ENCODE data around the gene MLEC. TPM values are rescaled to one million over a fixed set of nuclear protein-coding genes. Genes with fewer than 3 reads are reported as not detected.
A peak's percentile ranks its signal among the peaks of the same experiment; 100 is the strongest.
"Not testable (repeated sequence)": the region's sequence is repeated elsewhere in the genome, so short reads cannot be mapped to it uniquely, and the experiment has no call there.

Gene MLEC
- polyA plus RNA-seq, 3 donors from 2014 or later, result 77.7 to 109 (median 81.6) TPM

DNA sequence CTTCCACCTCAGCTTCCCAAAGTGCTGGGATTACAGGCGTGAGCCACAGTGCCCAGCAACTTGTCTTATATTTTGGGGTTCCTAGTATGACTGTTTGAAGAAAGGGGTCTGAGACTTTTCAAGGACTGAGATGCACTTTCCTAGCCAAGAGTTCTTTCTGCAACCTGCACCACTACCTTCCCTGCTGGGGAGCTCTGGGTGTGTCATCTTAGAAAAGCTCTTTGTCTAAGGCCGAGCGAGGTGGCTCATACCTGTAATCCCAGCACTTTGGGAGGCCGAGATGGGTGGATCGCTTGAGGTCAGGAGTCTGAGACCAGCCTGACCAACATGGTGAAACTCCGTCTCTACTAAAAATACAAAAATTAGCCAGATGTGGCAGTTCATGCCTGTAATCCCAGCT is 16.7 kb upstream of the MLEC start:
- not testable (repeated sequence) for H3K36me3 Mint-ChIP-seq; H3K27me3 Mint-ChIP-seq (ENCODE audit: low read depth in 3 of 3); H3K4me1 Mint-ChIP-seq; H3K4me3 Mint-ChIP-seq; H3K9me3 Mint-ChIP-seq; DNase-seq; H3K27ac Mint-ChIP-seq

DNA sequence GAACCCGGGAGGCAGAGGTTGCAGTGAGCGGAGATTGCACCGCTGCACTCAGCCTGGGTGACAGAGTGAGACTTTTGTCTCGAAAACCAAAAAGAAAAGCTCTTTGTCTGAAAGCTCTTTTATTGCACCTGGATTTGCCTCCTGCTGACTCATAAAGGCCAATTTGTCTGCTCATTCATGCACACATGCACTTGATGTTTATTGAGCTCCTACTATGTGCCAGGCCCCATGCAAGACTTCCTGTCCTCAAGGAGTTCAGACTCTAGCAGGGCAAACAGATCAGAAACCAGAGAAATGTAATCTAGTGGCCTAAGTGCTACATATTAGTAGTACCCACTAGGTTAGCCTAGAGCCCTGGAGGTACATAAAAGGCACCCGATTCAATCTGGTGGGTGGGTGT is 16.3 kb upstream of the MLEC start:
- H3K27me3 Mint-ChIP-seq (ENCODE audit: low read depth in 3 of 3), result peaks cover under 1 to 11% (median 4%) of the 10 kb centered on the region in 3 donors
- H3K9me3 Mint-ChIP-seq, result no peaks in the 10 kb centered on the region
- H3K36me3 Mint-ChIP-seq, result no peaks in the 10 kb centered on the region
- no peak for DNase-seq
- H3K4me3 Mint-ChIP-seq, result no peak overlapping the region
- H3K27ac Mint-ChIP-seq, result no peak overlapping the region
- H3K4me1 Mint-ChIP-seq, result no peaks in the 10 kb centered on the region

DNA sequence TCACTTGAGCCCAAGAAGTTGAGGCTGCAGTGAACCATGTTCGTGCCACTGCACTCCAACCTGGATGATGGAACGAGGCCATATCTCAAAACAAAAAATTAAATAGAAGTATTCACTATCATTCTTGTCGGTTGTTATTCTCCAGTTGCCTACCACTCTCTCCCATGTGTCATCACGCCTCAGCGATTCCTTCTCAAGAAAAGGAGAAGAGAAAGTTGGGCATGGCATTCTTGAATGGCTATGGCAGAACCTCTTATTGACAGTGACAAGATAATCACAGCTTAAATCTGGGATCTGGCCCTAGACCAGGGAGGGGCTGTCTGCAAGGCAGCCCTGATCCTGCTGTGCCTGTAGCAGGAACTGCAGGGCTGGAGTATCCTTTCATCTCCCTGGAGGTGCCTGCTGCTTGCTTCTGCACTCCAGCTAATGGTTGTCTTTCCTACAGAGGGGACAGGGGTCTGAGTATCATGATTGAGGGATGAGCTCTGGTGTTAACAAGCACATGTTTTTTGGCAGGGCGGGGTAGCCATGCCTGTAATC is 12.8 kb upstream of the MLEC start:
- Mint-ChIP-seq H3K27ac (no peak overlapping the region), H3K36me3 (no peaks in the 10 kb centered on the region), H3K9me3 (no peaks in the 10 kb centered on the region), H3K4me3 (no peak overlapping the region), H3K4me1 (peaks cover 0 to 2% of the 10 kb centered on the region in 2 donors), H3K27me3 (ENCODE audit: low read depth in 3 of 3) (peaks cover 2 to 4% (median 3%) of the 10 kb centered on the region in 3 donors)
- no peak for DNase-seq

DNA sequence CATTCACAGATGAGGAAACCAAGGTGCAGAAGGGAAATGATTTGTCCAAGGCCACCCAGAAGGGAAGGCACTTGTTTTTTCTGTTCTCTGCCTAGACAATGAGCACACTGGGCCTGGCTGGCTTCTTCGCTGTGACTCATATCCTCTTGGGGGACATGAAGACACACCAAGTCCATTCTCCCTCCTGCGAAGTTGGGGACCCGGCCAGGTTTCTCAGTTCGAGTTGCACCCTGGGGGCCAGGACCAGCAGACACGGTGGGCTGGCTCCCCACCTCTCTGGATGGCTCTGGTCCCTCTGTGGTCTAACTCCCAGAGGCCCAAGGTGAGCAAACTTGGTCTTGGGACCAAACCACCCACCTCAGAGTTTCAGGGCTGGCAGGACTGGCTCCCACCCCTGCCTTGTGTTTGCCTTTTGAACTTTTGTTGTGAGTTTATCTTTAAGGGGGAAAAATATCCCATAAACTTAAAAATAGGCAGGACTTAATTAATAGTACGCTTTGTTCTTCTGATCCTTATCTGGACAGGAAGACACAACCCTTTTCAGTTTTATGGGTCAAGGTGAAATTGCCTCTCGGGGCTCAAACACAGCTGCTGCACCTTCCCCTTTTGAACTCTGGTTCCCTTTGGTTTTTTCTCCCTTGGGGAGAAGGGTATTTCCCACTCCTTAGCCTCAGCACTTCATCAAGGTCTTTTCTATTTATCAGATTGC is 9.0 kb upstream of the MLEC start:
- Mint-ChIP-seq H3K36me3 (no peaks in the 10 kb centered on the region), H3K9me3 (no peaks in the 10 kb centered on the region), H3K27ac (no peak overlapping the region), H3K27me3 (ENCODE audit: low read depth in 3 of 3) (peaks cover 2 to 6% (median 4%) of the 10 kb centered on the region in 3 donors), H3K4me1 (peaks cover 0 to 2% of the 10 kb centered on the region in 2 donors), H3K4me3 (no peak overlapping the region)
- DNase-seq, result no peak

DNA sequence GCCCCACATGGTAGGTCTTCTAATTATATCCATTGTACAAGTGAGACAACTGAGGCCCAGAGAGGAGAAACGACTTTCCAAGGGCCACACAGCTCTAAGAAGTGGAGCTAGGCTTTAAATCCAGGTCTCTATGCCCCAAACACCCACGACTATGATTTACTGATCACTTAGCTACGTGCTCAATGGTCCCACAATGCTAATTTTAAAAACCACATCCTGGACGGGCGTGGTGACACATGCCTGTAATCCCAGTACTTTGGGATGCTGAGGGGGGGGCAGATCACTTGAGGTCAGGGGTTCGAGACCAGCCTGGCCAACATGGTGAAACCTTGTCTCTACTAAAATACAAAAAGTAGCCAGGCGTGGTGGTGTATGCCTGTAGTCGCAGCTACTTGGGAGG is 8.4 kb upstream of the MLEC start:
- H3K4me1 Mint-ChIP-seq, result peaks cover 0 to 2% of the 10 kb centered on the region in 2 donors

DNA sequence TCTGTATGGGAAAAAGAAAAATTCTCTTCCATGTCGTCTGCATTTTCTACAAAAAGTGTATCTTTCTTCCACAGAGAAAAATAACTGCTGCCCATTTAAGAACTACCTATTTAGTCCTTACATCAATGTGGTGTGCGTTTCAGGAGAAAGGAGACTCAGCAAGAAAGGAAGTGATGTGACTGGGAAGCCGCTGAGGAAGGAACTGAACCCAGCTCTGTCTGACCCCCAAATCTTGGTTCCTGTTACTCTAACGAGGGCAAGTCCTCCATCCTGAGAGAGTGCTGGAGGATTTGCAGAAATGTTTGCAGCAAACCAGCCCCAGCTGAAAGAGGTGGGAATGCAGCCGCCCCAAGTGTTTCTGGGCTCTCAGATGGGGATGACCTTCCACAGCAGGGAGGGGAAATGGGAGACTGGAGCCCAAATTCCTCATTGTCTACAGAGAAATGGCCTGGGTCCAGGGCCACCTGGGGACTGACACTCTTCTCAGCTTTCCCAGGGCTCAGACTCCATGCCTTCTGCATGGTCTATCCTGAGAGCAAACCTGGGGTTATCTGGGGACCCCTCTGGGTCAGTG is 6.7 kb upstream of the MLEC start:
- peaks cover 0 to 8% (median 2%) of the 10 kb centered on the region in 3 donors for H3K27me3 Mint-ChIP-seq (ENCODE audit: low read depth in 3 of 3)
- no peaks in the 10 kb centered on the region for H3K36me3 Mint-ChIP-seq
- H3K4me3 Mint-ChIP-seq, result no peak overlapping the region
- H3K4me1 Mint-ChIP-seq, result peaks cover 0 to 2% of the 10 kb centered on the region in 2 donors
- H3K27ac Mint-ChIP-seq, result no peak overlapping the region
- no peak for DNase-seq
- no peaks in the 10 kb centered on the region for H3K9me3 Mint-ChIP-seq

More for the DNA sequence above, 8.4 kb upstream of the MLEC start:
- Mint-ChIP-seq H3K27ac (no peak overlapping the region), H3K9me3 (no peaks in the 10 kb centered on the region), H3K27me3 (ENCODE audit: low read depth in 3 of 3) (peaks cover 2 to 6% (median 4%) of the 10 kb centered on the region in 3 donors), H3K36me3 (no peaks in the 10 kb centered on the region), H3K4me3 (no peak overlapping the region)
- DNase-seq, result no peak

DNA sequence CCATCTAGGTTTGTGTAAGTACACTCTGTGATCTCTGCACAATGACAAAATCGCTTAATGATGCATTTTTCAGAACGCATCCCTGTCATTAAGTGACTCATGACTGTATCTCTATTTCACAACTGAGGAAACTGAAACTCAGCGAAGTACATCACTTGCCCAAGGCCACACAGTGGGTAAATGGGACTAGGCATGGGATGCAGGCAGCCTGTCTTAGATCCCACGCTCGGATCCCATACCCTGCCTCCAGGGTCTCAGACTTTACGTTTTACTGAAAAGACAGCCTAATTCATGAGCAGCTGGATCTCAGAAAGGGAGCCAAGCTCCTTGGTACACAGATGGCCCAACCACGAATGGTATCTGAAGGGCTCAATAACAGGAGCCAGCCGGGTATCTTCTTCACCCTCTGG is 2.4 kb upstream of the MLEC start:
- Mint-ChIP-seq H3K27me3 (ENCODE audit: low read depth in 3 of 3) (peaks cover 8 to 13% (median 8%) of the 10 kb centered on the region in 3 donors), H3K36me3 (no peaks in the 10 kb centered on the region), H3K4me1 (peaks cover 20 to 21% of the 10 kb centered on the region in 2 donors), H3K4me3 (peak overlapping the region in 2 of 5 donors; percentile 56 to 75), H3K9me3 (no peaks in the 10 kb centered on the region), H3K27ac (no peak overlapping the region)
- DNase-seq, result no peak

DNA sequence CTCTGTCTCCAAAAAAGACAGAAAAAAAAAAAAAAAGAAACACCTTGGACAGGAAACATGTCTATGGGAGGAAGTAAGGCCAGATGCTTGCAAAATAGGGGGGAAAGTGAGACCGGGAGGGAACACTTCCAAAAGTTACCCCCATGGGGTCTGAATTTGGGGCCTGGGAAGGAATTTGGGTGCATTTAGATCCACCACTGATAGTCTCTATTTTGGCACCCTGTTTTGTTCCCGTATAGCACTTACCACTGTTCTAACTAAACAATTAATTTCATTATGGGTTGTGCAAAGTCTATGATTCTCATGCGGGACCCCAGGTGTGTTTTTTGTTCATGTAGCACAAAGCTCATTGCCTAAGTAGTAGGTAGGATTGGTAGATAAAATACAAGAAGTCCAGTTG is 1.4 kb upstream of the MLEC start:
- Mint-ChIP-seq H3K9me3 (no peaks in the 10 kb centered on the region), H3K27ac (peak overlapping the region in 5 of 6 donors; percentile 53 to 97 (median 71)), H3K4me1 (peaks cover 22 to 31% of the 10 kb centered on the region in 2 donors), H3K4me3 (peak overlapping the region; percentile 36 to 95 (median 93)), H3K36me3 (no peaks in the 10 kb centered on the region), H3K27me3 (ENCODE audit: low read depth in 3 of 3) (peaks cover 8 to 13% (median 8%) of the 10 kb centered on the region in 3 donors)
- no peak for DNase-seq

DNA sequence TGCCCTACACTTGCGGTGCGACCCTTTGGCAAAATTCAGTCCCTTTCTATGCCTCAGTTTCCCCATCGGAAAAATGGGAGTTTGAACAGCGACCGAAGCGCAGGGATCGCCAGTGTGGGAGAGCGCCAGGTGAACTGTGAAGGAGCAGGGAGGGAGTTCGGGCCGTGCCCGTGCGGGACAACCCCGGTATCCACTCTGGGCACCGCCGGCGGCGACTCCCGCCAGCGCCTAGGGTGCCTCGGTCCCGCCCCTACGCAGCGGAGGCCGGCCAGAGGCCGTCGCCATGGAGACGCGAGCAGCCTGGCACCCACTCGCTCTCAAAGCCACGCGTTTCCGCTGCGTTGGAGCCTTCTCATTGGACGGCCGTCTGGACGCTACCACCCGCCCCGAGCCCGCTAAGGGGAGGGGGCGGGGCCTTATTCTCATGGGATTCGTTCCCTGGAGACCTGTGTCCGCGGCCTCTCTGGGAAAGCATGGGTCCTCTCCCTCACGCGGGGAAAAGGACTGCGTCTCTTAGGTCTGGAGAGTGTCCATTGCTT is 729 bp upstream of the MLEC start:
- Mint-ChIP-seq H3K4me1 (peaks cover 25 to 38% of the 10 kb centered on the region in 2 donors), H3K36me3 (no peaks in the 10 kb centered on the region), H3K4me3 (peak overlapping the region; percentile 92 to 95 (median 93)), H3K9me3 (no peaks in the 10 kb centered on the region), H3K27ac (peak overlapping the region; percentile 89 to 97 (median 95)), H3K27me3 (ENCODE audit: low read depth in 3 of 3) (peaks cover 8 to 13% (median 8%) of the 10 kb centered on the region in 3 donors)
- DNase-seq, result peak; percentile 98 to 99 (median 98)

DNA sequence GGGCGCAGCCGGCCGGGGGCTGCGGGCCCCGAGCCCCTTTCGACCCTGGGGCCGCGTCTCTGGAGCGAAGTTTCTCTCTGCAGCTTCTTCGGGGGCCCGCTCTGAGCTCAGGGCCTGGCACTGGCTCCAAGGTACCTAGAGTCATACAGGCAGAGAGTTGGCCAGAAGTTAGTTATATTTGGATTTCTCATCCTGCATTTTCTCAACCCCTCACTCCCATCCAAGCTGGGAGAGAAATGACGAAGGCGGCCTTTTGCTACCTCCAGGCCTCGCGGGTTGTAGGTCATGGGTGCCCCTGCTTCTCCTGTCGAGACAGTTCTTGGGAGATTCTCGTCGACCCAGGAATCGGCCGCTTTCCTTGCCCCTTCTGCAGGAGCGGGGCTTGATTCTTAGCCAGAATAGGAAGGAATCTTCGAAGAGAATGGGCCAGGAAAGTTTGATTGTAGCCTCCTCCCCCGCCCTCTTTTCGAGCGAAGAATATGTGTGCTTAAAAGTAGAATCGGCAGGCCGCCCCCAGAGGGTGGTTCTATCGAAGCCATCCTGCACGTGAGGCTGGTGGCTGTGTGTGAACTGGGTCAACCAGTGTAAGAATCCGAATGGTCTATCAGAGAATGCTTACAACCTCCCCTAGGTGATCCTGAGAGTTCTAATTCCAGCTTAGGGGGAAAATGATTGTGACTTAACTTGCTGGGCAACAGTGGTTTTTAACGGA is 785 bp downstream of the MLEC start:
- no peaks in the 10 kb centered on the region for H3K36me3 Mint-ChIP-seq
- H3K9me3 Mint-ChIP-seq, result no peaks in the 10 kb centered on the region
- peak in 2 of 3 donors; percentile 29 to 40 for DNase-seq
- H3K27ac Mint-ChIP-seq, result peak overlapping the region; percentile 58 to 86 (median 84)
- H3K4me1 Mint-ChIP-seq, result peaks cover 38 to 53% of the 10 kb centered on the region in 2 donors
- peak overlapping the region; percentile 85 to 92 (median 89) for H3K4me3 Mint-ChIP-seq
- peaks cover 8 to 9% (median 8%) of the 10 kb centered on the region in 3 donors for H3K27me3 Mint-ChIP-seq (ENCODE audit: low read depth in 3 of 3)

DNA sequence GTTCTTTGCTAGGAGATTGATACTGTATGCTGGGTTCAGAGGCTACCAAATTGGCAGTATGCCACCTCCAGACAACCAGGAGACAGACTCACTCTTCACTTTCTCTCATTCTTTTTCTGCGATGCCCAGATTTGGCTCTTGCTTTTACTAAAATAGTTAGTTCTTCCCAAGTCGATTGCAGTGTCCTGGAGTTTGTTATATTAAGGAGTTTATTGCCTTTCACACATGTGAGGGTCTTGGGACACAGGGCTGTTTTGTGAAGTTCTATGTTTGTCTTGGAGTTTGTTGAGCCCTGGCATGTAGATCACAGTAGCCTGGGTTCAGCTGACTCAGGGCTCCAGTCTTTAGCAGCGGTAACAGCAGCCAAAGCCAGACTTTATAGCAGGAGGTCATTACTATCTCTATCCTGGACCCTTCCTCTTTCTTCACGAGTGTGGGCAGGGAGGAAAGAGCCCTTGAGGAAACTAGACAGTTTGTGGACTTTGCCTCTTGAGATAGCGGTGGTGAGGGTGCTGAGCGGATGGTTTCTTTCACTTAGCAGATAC is 1.6 kb downstream of the MLEC start:
- H3K36me3 Mint-ChIP-seq, result no peaks in the 10 kb centered on the region
- H3K27ac Mint-ChIP-seq, result peak overlapping the region; percentile 58 to 86 (median 82)
- peaks cover 8 to 9% (median 8%) of the 10 kb centered on the region in 3 donors for H3K27me3 Mint-ChIP-seq (ENCODE audit: low read depth in 3 of 3)
- H3K4me1 Mint-ChIP-seq, result peaks cover 45 to 61% of the 10 kb centered on the region in 2 donors
- no peak for DNase-seq
- H3K9me3 Mint-ChIP-seq, result no peaks in the 10 kb centered on the region
- peak overlapping the region; percentile 85 to 92 (median 89) for H3K4me3 Mint-ChIP-seq

DNA sequence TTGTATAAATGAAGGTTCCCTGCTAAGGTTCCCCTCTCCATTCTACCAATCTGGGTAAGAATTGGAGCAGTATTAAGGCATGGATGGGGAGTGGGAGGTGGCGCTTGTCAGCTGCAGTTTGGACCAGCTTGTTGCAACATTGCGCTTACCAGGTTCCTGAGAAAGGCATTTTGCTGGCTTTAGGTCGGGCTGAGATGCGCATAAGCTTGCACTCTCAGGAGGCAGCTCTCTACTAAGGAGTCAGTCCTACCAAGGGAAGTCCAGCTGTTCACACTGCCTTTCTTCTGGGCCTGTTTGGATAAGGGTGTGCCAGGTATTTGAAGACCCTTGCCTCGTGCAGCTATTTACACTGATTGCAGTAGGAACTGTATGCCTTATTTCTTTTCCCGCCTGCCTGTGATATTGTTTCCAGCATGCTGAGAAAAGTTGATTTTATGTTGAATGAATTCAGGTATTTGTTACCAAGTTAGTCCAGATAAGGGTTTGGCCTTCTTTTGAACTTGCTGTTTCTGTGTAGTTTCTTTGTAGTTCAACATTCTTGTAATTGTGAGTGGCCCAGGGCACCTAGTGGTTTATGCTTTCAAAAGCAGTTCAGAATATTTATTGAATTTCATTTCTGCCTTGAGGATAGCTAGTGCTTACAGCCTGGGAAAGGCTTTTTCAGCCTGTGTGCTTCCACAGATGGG is 2.6 kb downstream of the MLEC start:
- H3K27me3 Mint-ChIP-seq (ENCODE audit: low read depth in 3 of 3), result peaks cover 8 to 9% (median 8%) of the 10 kb centered on the region in 3 donors
- H3K36me3 Mint-ChIP-seq, result peaks cover under 1 to 7% (median 7%) of the 10 kb centered on the region in 3 donors
- peak overlapping the region; percentile 33 to 92 (median 88) for H3K4me3 Mint-ChIP-seq
- H3K27ac Mint-ChIP-seq, result peak overlapping the region in 2 of 6 donors; percentile 7 to 83
- peaks cover 45 to 66% of the 10 kb centered on the region in 2 donors for H3K4me1 Mint-ChIP-seq
- no peak for DNase-seq
- no peaks in the 10 kb centered on the region for H3K9me3 Mint-ChIP-seq

DNA sequence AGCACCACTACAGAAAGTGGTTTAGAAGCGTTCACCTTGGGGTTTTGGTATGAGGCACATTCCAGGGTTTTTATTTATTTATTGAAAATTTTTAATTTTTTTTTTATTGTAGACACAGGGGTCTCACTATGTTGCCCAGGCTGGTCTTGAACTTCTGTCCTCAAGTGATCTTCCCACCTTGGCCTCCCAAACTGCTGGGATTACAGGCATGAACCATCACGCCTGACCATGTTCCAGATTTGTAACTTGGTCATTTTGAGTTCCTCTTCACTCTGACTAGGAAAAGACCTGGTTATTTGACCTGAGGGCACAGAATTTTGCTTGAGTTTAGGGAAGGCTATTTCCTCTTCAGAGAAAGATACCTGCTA is 3.1 kb downstream of the MLEC start:
- DNase-seq, result no peak
- Mint-ChIP-seq H3K4me3 (peak overlapping the region in 1 of 5 donors; percentile 20), H3K27ac (no peak overlapping the region), H3K36me3 (peaks cover 6 to 12% (median 12%) of the 10 kb centered on the region in 3 donors), H3K9me3 (no peaks in the 10 kb centered on the region), H3K27me3 (ENCODE audit: low read depth in 3 of 3) (peaks cover 8% of the 10 kb centered on the region in 3 donors), H3K4me1 (peaks cover 45 to 66% of the 10 kb centered on the region in 2 donors)

Data from immature natural killer cell (primary cell).